HK-2 (cell line): ENCODE data around the gene POLR2L.

Experiments
- DNase-seq: peaks from one replicate; pipeline ENCODE4 v3.0.0-alpha.2; 2018; ENCODE audit not compliant: unreplicated experiment

The POLR2L gene

GRCh38 chr11:854601-855329, 12.4 kb upstream of the POLR2L start:
- DNase-seq = no peak

DNA sequence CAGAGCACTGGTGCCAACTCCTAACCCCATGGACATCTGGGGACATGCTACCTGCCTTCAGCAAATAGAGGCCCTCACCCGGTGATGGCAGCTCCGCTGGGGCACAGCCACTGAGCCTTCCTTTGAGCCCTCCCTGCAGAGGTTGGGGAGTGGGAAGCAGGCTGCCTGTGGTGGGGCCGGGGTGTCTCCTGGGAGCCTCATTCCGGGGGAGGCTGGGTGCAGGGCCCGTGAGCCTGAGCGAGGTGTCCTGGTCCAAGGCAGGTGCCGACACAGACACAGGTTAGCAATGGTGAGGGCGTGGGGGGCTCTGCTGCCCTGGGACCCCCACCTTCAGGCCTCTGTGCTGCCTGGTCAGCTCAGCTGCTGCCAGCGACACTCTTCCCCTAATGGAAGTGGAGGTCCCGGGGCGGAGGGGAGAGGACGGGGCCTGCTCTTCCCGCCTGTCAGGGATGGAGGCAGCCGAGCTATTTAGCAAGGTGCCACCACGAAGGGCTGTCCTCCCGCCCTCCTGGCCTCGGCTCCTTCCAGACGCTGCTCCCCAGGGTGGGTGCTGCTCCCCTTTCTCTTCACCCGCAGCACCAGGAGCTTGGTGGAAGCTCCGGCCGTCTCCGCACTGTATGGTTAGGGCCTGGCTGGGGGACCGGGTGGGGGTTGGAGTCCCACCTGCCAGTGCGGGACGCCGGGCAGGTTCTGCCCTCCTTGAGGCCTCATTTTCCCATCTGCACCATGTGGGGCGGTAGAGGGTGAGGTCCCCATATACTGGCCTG, 11.5 kb upstream of the POLR2L start:
- DNase-seq = no peak

DNA sequence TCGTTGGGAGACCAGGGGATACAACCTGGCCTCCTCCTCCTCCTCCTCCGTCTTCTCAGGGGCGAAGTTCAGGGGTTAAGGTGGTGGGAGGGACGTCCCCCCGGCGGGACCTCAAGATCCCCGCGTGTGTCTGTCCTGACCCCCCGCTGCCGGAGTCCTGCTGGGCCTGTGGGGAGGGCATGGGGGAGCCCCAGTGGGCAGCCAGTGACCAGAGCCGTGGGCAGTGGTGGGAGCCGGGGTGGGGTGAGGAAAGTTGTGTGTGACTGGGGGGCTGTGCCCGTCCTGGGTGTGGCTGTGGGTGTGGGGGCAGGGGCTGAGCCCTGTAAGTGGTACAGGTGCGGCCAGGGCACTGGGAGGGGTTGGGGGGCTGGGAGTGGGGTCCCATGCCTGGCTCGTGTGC, 10.4 kb upstream of the POLR2L start:
- DNase-seq = no peak

DNA sequence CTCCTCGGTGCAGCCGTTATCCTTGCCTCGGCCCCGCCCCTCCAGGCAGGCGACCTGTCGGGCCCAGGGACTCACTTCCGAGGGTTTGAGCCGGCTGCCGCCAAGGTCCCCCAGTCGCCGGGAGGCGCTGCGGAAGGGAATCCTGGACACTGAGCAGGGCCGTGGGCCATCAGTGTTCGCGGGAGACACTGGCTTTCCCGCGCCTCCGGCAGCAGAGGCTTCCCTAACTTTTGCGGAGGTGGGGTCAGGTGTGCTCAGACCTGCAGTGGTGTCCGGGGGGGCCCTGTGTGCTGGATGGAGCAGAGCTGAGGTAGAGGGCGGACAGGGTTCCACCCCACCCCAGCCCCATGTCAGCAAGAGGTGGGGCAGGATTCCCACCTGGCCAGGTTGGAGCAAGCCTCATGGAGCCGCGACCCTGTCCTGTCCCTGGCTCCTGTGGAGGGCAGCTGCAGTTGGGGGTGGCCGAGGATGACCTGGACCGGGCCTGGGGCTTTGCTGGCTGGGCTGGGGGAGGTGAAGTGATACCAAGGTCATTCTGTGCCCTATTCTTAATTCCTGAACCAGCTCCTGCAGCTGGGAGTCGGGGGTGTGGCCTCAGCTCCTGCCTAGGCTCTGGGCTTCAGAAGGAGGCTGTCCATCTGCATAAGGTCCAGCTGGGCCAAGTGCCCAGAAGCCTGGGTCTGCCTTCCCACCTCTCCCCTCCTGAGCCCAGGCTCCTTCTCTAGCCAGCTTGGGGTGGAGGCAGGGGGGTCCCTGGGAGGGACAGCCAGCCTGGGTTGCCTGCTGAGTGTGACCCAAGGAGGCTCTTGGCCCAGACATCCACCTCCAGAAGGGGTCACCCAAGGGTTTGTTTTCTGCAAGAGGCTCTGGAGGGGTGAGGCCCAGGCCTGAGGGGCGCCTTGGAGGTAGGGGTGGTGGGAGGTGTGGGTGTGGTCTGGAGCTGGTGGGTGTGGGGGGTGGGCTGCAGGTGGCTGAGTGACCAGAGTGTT, 8.7 kb upstream of the POLR2L start:
- no peak for DNase-seq

DNA sequence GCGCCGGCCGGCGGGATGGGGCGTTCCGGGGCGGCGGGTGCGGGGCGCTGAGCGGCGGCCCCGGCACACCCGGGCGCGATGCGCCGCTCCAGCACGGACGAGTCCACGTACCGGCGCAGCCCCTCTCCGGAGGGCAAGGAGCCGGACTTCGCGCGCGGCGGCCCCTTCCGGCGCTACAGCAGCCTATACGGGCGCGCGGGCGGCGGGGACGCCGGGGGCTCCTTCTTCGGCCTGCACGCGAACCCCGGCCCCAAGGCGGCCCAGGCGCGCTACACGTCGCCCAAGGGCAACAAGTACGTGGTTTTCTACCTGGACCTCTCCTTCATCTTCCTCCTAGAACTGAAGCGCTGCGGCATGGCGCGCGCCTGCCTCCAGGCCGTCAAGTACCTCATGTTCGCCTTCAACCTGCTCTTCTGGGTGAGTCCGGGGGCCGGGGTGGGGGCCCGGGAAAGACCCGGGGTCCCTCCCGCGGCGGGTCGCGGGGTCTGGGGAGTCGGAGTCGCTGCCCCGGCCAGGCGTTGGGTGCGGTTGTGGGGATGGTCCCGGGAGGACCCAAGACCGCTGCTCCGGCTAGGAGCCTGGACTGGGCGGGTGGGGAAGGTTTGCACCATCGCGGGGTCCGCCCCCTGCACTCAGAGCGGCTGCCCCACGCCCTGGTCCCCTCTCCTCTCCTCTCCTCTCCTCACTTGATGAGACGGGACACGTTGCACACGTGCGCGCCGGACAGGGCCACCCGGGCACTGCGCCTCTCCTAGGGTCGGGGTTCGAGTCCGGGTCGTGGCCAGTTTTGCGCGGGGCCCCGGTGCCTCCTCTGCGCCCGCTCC, 7.8 kb upstream of the POLR2L start:
- no peak for DNase-seq

DNA sequence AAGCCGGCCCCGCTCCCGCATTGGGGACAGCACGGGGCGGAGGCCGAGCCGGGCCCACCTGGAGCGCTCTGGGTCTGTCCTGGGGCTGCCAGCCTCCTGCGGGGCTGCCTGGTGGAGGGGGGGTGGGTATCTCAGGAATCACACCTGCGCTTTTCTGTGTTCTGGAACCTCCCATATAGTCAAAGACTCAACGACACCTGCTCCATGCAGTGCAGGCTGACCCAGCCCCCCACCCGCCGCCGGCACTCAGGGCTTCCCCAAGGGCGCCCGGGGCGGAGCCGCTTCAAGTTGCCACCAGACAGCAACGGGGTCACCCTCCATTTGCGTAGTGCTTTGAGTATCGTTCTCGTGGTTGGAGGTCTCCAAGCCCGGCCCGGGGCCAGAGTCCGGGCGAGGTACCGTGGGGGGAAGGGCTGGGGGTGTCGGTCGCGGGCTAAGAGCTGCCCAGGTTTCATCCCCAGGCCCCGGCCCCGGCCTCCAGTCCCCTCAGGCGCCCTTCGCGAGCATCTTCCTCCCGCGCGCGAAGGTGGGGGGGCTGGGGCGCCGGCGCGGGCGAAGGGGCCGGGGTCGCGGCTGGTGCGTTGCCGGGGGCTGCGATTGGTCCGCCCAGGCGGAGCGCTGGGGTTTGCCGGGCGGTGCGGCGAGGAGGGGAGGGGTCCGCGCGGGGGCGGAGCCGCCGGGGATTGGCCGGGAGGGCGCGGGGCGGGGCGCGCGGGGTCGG, 6.9 kb upstream of the POLR2L start:
- DNase-seq = no peak

DNA sequence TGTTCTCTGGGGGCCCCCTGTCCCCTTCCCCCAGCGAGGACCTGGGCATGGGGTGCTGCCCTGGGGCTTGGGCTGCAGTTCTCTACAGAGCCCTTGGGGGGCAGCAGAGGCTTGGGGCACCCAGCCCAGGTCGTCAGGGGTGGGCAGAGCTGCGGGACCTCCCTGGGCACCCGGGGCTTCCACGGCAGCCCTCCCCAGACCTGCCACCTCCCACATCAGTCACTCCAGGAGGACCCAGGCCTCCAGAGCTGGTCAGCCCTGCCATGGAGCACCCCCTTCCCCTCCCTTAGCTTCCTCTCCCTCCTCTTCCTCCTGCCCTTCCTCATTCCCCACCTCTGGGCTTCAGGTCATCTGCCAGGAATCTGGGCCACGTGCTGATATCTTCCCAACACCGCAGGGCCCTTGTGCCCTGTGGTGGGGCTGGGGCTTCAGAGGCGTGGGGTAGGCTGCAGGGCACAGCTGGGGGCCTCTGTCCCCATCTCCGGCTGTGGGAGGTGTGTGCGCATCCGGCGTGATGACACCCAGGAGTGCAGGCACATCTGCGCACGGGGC, 6.1 kb upstream of the POLR2L start:
- no peak for DNase-seq

GRCh38 chr11:847876-848275, 5.5 kb upstream of the POLR2L start:
- no peak for DNase-seq

GRCh38 chr11:846496-847098, 4.3 kb upstream of the POLR2L start:
- no peak for DNase-seq

DNA sequence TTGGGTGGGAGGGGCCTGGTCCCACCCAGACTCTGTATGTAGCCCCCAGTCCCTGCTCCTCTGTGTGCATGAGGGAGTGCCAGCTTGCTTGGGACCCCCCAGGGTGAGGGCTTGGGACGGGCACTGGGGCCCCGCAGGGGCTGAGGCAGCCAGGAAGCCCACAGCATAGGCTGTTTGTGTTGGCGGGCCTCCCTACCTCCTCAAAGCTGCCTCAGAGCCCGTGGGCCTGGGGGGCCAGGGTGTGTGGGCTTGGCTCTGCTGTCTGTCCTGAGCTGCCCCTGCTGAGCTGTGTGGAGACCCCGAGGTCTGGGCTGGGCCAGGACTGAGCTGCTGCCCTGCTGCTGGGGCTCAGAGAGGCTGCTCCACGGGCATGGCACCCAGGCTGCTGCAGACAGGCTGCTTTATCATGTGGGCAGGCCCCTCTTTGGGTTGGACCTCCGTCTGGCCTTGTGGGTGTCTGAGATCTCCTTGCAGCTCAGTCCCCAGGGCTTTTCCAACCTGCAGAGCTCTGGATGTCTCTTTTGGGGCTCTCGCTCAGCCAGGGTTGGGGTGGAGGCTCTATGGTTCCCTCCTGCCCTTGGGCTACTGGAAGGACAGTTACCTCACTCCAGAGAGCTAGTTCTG, 3.7 kb upstream of the POLR2L start:
- DNase-seq = no peak

DNA sequence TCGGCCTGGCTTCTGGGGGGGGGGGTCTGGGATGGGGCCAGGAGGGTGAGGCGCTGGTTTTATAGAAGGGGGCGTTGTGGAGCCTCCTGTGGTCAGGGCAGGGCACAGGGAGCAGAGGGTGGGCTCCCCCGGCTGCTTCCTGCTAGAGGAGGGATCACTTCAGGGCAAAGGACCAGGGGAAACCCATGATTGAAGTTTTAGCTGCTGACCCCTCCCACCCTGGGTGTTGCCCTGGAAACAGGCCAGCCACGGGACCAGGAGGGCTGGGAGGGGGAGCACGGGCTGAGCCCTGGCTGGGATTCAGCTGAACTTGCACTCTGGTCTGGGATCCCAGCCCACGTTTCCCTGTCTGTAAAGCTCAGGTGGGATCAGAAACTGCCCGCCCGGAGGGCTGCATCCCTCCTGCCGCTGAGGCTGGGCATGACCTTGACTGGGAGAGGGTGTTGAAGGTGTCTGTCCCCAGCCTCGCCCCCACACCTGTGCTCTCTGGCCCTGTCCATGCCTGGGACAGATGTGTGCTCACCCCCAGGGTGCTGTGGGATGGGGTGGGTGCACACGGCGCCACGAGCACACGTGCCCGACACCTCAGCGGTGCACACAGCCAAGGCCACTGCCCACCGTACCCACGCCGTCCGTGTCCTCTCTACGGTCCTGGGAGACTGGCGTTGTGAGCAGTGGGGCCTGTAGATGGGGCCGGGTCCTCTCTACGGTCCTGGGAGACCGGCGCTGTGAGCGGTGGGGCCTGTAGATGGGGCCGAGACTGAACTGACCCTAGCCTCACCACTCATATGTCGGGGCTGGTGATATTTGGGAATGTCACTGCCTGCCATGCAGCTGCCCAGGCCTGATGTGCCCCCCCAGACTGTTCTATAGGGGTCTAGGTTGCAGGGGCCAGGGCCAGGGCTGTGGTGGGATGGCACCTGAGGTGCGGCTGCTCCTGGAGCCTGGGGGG, 2.6 kb upstream of the POLR2L start:
- DNase-seq = peak; percentile 74

DNA sequence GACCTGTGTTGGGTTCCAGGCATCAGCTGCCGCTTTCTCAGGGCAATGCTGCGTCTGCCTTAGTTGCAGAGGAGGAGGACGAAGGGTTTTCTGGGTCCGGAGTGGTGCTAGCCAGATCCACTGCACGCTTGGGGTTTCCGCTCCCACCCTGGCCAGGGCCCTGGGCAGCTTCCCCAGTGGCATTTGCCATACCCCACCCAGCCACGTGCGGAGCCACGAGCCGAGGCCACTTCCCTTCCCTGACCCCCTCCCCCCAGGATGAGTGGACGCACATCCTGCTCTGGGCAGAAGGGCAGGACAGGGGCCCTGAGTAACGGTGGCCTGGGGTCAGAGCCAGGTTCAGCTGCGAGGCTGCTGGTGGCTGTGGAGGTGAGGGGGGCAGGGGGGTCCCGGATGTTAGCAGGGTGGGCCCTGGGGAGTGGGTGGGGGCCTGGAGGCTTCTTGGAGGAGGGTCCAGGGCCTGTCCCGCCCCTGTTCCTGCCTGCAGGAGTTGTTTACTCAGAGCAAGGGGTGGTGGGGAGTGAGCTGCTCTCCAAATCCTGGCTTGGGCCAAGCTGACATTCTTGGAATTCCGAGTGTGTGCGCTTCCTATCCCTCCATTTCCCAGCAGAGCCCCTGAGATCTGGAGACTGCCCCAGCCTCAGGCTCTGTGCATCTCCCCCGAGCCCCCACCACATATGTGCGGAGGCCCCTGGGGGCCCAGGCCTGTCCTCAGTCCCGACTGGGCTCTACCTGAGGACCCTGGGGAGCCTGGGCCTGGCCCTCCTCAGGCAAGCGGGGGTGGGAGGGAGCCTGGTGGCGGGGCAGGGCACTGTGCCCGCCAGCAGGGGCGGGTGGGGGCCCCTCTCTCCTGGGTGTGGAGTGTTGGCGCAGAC, 1.7 kb upstream of the POLR2L start:
- peak; percentile 89 for DNase-seq

DNA sequence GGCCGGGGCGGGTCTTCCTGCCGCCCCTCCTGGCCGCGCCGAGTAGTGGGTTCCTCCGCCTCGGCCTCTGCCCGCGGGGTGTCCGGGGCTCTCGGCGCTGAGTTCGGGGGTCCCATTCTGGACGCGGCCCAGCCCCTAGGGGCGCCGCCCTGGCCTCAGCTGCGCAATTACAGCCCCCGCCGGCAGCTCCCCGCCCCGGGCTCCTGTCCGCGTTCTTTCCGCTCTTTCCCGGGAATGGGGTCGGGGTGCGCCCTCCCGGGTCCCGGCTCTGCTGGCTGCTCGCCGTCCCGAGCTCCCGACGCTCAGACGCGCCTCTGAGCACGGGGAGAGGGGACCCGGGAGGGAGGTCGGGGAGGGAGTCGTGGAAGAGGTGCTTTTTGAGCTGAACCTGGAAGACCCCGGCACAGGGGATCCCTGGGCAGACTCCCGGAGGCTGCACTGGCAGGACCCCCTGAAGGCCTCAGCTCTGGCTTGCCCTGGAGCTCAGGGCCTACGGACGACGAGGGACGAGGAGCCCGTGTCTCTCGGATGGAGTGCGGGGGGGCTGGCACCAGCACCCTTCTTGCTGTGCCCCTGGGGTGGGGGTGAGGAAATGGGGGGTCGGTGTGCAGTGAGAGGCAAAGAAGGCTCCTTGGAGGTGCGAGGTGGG, 881 bp upstream of the POLR2L start:
- peak; percentile 38 for DNase-seq

- DNase-seq = no peak
These were observed 354 bp downstream of the POLR2L start for GRCh38 chr11:841981-842369.

DNA sequence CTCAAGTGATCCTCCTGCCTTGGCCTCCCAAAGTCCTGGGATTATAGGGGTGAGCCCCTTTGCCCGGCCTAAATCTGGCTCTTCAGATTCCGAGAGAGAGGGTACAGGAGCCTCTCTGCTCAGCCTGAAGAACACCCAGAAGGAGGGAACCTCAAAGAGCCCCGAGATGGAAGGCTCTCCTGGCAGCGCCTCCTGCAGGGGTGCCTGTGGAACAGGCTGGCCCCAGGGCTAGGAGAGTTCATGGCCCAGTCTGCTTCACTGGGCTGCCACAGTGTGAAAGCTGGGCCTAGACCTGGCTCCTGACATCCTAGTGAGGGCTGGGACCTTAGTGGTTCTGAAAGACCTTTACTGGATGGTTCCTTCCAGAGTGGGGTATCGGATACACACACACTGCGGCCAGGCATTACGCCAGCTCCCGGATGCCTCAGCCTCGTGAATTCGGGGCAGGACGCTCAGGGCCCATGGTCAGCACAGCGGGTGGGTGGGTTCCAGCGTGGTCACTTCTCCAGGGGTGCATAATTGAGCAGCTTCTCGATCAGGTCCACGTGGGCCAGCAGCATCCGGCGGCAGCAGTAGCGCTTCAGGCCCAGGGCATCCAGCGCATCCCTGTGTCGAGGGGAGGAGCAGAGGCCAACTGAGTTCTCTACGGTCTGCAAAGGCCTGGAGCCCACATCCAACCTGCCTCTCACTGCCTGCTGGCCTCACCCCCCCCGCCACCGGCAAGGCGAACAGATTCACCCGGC, 2.3 kb downstream of the POLR2L start:
- no peak for DNase-seq

DNA sequence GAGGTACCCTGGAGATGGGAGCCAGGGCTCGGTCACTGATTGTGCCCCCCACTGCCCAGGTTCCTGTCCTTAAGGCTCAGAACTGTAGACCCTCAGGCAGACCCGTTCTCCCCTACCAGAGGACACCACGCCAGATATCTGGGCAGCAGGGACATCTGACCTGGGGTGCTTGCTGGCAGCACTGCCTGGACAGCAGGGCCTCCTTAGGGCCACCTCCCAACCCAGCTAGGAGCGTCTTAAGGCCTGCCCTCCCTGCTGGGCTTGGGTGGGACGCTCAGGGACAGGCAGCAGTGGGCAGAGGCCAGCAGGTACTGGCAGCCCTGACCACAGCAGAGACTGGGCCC, 3.1 kb downstream of the POLR2L start:
- DNase-seq = no peak
